ENCODE measurements around the gene REXO1. TPM values are rescaled to one million over a fixed set of nuclear protein-coding genes. Genes with fewer than 3 reads are reported as not detected.

Gene REXO1
- total RNA-seq, 3 donors from 2014 or later (not counting 1 experiment from before 2014, with no cell fraction given), result 90.7 to 91.7 (median 91.5) TPM

GRCh38 chr19:1782521-1782920 is 65.8 kb downstream of the REXO1 start:
- Histone ChIP-seq H3K4me1 (ENCODE audit: control insufficient read depth, insufficient read depth, low read length) (no peaks in the 10 kb centered on the region), H3K4me3 (ENCODE audit: low read length) (no peak overlapping the region), H3K36me3 (ENCODE audit: control insufficient read depth, insufficient read depth, low read length) (no peaks in the 10 kb centered on the region), H3K27me3 (ENCODE audit: control insufficient read depth, insufficient read depth, low read length) (peaks cover 15% of the 10 kb centered on the region), H3K27ac (ENCODE audit: low read length) (no peak overlapping the region), H3K9me3 (ENCODE audit: control insufficient read depth, insufficient read depth, low read length) (peaks cover 9% of the 10 kb centered on the region)
- 87% methylated on average over 7 of the region's 7 CpGs for WGBS (ENCODE audit: insufficient coverage)
- intact Hi-C loops (cut with micrococcal nuclease), result no loop called here
- Mint-ChIP-seq H3K36me3 (no peaks in the 10 kb centered on the region), H3K27me3 (ENCODE audit: low read depth in 2 of 2) (peaks cover 10 to 29% of the 10 kb centered on the region in 2 donors), H3K4me1 (no peaks in the 10 kb centered on the region), H3K9me3 (no peaks in the 10 kb centered on the region), H3K27ac (no peak overlapping the region), H3K4me3 (no peak overlapping the region)
- no peak for ATAC-seq
- TF ChIP-seq CTCF (IDR thresholded peaks at IDR 0.05), result no peak
- no peak for DNase-seq

DNA sequence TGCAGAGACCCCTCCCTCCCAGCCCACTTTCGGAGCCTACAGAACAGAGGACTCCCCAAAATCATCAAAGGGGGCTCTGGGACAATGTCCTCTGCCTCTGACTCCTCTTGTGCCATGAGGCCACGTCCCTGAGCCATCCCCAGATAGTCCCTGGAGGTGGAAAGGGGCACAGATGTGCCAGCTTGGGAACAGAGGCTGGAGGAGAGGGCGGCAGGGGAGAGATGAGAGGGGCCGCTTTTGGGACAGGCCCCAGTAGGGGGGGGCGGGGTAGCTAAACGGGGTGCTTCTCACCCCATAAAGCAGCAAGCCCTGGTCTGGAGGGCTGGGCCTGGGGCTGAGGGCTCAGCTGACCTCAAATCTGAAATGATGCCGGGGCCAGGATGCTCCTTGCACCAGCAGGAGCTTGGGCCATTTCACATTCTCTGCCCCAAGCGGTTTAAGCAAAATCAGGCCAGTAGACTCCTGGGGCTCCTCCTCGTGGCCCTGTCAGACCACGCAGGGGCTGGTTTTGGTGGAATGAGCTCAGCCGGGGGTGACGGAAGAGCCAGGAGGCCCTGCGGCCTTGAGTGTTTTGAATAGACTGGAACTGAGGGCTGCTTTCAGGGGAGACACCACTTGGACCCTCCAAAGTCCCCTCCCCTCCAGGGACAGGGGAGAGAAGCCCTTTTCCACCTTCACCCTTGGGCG is 67.9 kb downstream of the REXO1 start:
- peaks cover 12% of the 10 kb centered on the region for H3K9me3 ChIP-seq (ENCODE audit: control insufficient read depth, insufficient read depth, low read length)
- intact Hi-C loops (cut with micrococcal nuclease), result no loop called here
- no peak overlapping the region for H3K4me3 Mint-ChIP-seq
- no peaks in the 10 kb centered on the region for H3K4me1 Mint-ChIP-seq
- H3K27ac Mint-ChIP-seq, result no peak overlapping the region
- H3K36me3 Mint-ChIP-seq, result no peaks in the 10 kb centered on the region
- H3K27ac ChIP-seq (ENCODE audit: low read length), result no peak overlapping the region
- no peak overlapping the region for H3K4me3 ChIP-seq (ENCODE audit: low read length)
- peaks cover 21 to 39% of the 10 kb centered on the region in 2 donors for H3K27me3 Mint-ChIP-seq (ENCODE audit: low read depth in 2 of 2)
- DNase-seq, result no peak
- H3K4me1 ChIP-seq (ENCODE audit: control insufficient read depth, insufficient read depth, low read length), result no peaks in the 10 kb centered on the region
- WGBS (ENCODE audit: insufficient coverage), result 45% methylated on average over 10 of the region's 14 CpGs
- no peak for TF ChIP-seq CTCF (IDR thresholded peaks at IDR 0.05)
- no peaks in the 10 kb centered on the region for H3K9me3 Mint-ChIP-seq
- ATAC-seq, result no peak
- no peaks in the 10 kb centered on the region for H3K36me3 ChIP-seq (ENCODE audit: control insufficient read depth, insufficient read depth, low read length)
- H3K27me3 ChIP-seq (ENCODE audit: control insufficient read depth, insufficient read depth, low read length), result peaks cover 24% of the 10 kb centered on the region

DNA sequence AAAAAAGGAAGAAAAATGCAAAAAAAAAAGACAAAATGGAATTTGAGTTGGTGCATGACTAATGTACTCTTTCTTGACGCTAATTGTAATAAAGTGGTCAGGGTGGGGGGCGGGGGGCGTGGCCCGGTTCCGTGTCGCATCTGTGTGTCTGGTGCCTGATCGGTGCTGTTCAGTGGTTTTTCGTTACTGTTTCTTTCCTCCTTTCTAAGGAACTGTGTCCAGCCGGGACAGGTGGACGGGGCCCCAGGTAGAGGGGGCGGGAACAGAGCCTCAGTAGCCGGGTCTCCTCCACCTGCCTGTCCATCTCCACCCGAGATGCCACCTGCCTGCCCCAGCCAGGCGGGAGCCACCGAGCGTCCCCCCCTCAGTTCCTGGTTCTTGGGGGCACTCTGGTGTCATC is 68.7 kb downstream of the REXO1 start:
- no peak for TF ChIP-seq CTCF (IDR thresholded peaks at IDR 0.05)
- Mint-ChIP-seq H3K4me1 (no peaks in the 10 kb centered on the region), H3K9me3 (no peaks in the 10 kb centered on the region), H3K36me3 (no peaks in the 10 kb centered on the region), H3K27me3 (ENCODE audit: low read depth in 2 of 2) (peaks cover 21 to 42% of the 10 kb centered on the region in 2 donors), H3K4me3 (no peak overlapping the region), H3K27ac (no peak overlapping the region)
- intact Hi-C loops (cut with micrococcal nuclease), result no loop called here
- Histone ChIP-seq H3K36me3 (ENCODE audit: control insufficient read depth, insufficient read depth, low read length) (no peaks in the 10 kb centered on the region), H3K27me3 (ENCODE audit: control insufficient read depth, insufficient read depth, low read length) (peaks cover 28% of the 10 kb centered on the region), H3K27ac (ENCODE audit: low read length) (no peak overlapping the region), H3K9me3 (ENCODE audit: control insufficient read depth, insufficient read depth, low read length) (peaks cover 13% of the 10 kb centered on the region), H3K4me3 (ENCODE audit: low read length) (no peak overlapping the region), H3K4me1 (ENCODE audit: control insufficient read depth, insufficient read depth, low read length) (no peaks in the 10 kb centered on the region)
- ATAC-seq (no peak), DNase-seq (no peak)
- 33% methylated on average over 16 of the region's 16 CpGs for WGBS (ENCODE audit: insufficient coverage)

- Histone ChIP-seq H3K4me3 (ENCODE audit: low read length) (no peak overlapping the region), H3K27ac (ENCODE audit: low read length) (no peak overlapping the region), H3K27me3 (ENCODE audit: control insufficient read depth, insufficient read depth, low read length) (peaks cover 34% of the 10 kb centered on the region), H3K4me1 (ENCODE audit: control insufficient read depth, insufficient read depth, low read length) (no peaks in the 10 kb centered on the region), H3K9me3 (ENCODE audit: control insufficient read depth, insufficient read depth, low read length) (peaks cover 11% of the 10 kb centered on the region), H3K36me3 (ENCODE audit: control insufficient read depth, insufficient read depth, low read length) (no peaks in the 10 kb centered on the region)
- Mint-ChIP-seq H3K4me3 (no peak overlapping the region), H3K27me3 (ENCODE audit: low read depth in 2 of 2) (peaks cover 43 to 54% of the 10 kb centered on the region in 2 donors), H3K4me1 (no peaks in the 10 kb centered on the region), H3K9me3 (no peaks in the 10 kb centered on the region), H3K27ac (no peak overlapping the region), H3K36me3 (no peaks in the 10 kb centered on the region)
- WGBS (ENCODE audit: insufficient coverage), result 72% methylated on average over 8 of the region's 10 CpGs
- DNase-seq, result no peak
- intact Hi-C loops (cut with micrococcal nuclease), result no loop called here
- ATAC-seq, result no peak
- TF ChIP-seq CTCF (IDR thresholded peaks at IDR 0.05), result no peak
Observed at GRCh38 chr19:1777149-1777548, 71.1 kb downstream of the REXO1 start.
